Adrenal gland (tissue), 5 donors: Measurements from ENCODE around the gene NTF3.

ENCODE experiments used
- CTCF ChIP-seq, 6 experiments: fragments of 450-650 bp in 4 of 6; fragments of 200-600 bp in 2 of 6; sonication (generic) in 1 of 6; IDR thresholded peaks; 1 replicate in 5 of 6; 2 replicates in 1 of 6; pipeline versions ENCODE4 v1.5.1 to v1.8.0; 2016 to 2021; ENCODE audit warnings: antibody characterized with exemption in 6 of 6, mild to moderate bottlenecking in 2 of 6, moderate library complexity in 1 of 6
- POLR2A ChIP-seq, 2 donors: fragments of 450-650 bp; IDR thresholded peaks; one replicate each; pipeline ENCODE4 v1.6.1; 2017; ENCODE audit warnings: antibody characterized with exemption in 2 of 2, mild to moderate bottlenecking in 2 of 2, moderate library complexity in 1 of 2
- donor health status: DM: no; HTN: no; CAD: no.

- TF ChIP-seq CTCF (IDR thresholded peaks at IDR 0.05) (no peak), POLR2A (IDR thresholded peaks at IDR 0.05) (no peak)
Observed at GRCh38 chr12:5455045-5455444, 23.1 kb downstream of the NTF3 start.
